ENCODE data around the gene NUAK1. TPM values are rescaled to one million over a fixed set of nuclear protein-coding genes. Genes with fewer than 3 reads are reported as not detected.

The NUAK1 gene
- polyA plus RNA-seq, 1 donor from 2014 or later, result 8.3 TPM

DNA sequence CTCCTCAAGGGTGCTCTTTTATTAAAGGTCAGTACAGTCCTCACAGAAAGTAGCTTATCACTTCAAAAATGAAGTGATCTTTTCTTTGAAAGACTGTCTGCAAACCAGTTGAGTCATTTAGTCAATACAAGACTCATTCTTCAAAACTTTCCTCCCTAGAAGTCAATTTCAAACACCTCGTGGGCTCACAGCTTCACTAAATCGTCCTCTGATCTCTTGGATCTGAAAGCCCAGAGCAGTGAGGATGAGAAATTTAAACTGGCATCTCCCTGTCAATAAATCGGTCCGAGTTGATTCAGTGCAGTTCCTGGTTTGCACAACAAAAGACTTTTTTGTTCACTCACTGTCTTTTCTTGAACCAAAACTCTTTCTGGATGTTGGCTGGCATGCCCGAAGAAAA is 44.5 kb downstream of the NUAK1 start:
- Histone ChIP-seq H3K9me3 (ENCODE audit: low read length) (no peaks in the 10 kb centered on the region), H4K20me1 (ENCODE audit: insufficient read depth) (no peaks in the 10 kb centered on the region), H3F3A (ENCODE audit: insufficient read depth, low read length, poor library complexity, severe bottlenecking) (no peaks in the 10 kb centered on the region), H3K79me2 (replicated peaks; ENCODE audit: insufficient read depth, low read length) (no peaks in the 10 kb centered on the region), H3K4me3 (ENCODE audit: low read length) (no peak overlapping the region), H3K9ac (ENCODE audit: low read length) (no peak overlapping the region), H3K36me3 (ENCODE audit: insufficient read depth, low read length) (no peaks in the 10 kb centered on the region), H3K9me2 (ENCODE audit: insufficient read depth, low read length) (no peaks in the 10 kb centered on the region), H3K27me3 (ENCODE audit: insufficient read depth, low read depth, low read length) (no peaks in the 10 kb centered on the region), H3K27ac (ENCODE audit: low read length) (no peak overlapping the region), H2AFZ (ENCODE audit: low read depth, low read length) (no peak overlapping the region), H3K4me2 (ENCODE audit: low read length) (no peak overlapping the region)
- no peak for TF ChIP-seq EP300 (conservative IDR thresholded peaks at IDR 0.05; ENCODE audit: poor library complexity, severe bottlenecking)
- no peak for TF ChIP-seq MXI1 (conservative IDR thresholded peaks at IDR 0.05; ENCODE audit: poor library complexity, severe bottlenecking)
- no peak for TF ChIP-seq EZH2 (IDR thresholded peaks at IDR 0.05; ENCODE audit: borderline replicate concordance, insufficient read depth, low read length, poor library complexity, severe bottlenecking)
- TF ChIP-seq, protein P1, sequence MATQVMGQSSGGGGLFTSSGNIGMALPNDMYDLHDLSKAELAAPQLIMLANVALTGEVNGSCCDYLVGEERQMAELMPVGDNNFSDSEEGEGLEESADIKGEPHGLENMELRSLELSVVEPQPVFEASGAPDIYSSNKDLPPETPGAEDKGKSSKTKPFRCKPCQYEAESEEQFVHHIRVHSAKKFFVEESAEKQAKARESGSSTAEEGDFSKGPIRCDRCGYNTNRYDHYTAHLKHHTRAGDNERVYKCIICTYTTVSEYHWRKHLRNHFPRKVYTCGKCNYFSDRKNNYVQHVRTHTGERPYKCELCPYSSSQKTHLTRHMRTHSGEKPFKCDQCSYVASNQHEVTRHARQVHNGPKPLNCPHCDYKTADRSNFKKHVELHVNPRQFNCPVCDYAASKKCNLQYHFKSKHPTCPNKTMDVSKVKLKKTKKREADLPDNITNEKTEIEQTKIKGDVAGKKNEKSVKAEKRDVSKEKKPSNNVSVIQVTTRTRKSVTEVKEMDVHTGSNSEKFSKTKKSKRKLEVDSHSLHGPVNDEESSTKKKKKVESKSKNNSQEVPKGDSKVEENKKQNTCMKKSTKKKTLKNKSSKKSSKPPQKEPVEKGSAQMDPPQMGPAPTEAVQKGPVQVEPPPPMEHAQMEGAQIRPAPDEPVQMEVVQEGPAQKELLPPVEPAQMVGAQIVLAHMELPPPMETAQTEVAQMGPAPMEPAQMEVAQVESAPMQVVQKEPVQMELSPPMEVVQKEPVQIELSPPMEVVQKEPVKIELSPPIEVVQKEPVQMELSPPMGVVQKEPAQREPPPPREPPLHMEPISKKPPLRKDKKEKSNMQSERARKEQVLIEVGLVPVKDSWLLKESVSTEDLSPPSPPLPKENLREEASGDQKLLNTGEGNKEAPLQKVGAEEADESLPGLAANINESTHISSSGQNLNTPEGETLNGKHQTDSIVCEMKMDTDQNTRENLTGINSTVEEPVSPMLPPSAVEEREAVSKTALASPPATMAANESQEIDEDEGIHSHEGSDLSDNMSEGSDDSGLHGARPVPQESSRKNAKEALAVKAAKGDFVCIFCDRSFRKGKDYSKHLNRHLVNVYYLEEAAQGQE (IDR thresholded peaks at IDR 0.05; ENCODE audit: borderline replicate concordance), result no peak
- no peak for TF ChIP-seq TAF1 (IDR thresholded peaks at IDR 0.05; ENCODE audit: low read depth)
- no peak for TF ChIP-seq RAD21 (conservative IDR thresholded peaks at IDR 0.05)
- no peak for TF ChIP-seq POLR2AphosphoS5 (IDR thresholded peaks at IDR 0.05)
- TF ChIP-seq SMC3 (conservative IDR thresholded peaks at IDR 0.05; ENCODE audit: poor library complexity), result no peak
- TF ChIP-seq, protein P2, sequence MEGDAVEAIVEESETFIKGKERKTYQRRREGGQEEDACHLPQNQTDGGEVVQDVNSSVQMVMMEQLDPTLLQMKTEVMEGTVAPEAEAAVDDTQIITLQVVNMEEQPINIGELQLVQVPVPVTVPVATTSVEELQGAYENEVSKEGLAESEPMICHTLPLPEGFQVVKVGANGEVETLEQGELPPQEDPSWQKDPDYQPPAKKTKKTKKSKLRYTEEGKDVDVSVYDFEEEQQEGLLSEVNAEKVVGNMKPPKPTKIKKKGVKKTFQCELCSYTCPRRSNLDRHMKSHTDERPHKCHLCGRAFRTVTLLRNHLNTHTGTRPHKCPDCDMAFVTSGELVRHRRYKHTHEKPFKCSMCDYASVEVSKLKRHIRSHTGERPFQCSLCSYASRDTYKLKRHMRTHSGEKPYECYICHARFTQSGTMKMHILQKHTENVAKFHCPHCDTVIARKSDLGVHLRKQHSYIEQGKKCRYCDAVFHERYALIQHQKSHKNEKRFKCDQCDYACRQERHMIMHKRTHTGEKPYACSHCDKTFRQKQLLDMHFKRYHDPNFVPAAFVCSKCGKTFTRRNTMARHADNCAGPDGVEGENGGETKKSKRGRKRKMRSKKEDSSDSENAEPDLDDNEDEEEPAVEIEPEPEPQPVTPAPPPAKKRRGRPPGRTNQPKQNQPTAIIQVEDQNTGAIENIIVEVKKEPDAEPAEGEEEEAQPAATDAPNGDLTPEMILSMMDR (IDR thresholded peaks at IDR 0.05; ENCODE audit: poor library complexity, severe bottlenecking), result no peak

DNA sequence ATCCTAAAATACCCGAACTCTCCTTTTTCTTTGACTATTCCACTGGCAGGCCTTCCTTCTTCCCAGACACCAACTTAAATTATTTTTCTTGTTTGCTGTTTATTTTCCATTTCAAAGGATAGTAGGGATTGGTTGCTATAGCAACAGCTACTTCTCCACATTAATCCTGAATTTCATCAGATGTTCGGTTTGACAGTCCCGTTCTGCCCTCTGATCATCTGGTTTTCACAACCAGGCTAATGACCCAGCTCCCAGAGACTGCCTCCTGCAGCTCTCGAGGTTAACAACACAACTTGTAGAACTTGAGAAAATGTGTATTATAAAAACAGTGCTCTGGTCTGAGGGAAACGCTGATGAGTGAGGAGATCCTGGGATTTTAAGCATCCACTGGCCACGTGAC is 45.5 kb downstream of the NUAK1 start:
- no peaks in the 10 kb centered on the region for H3F3A ChIP-seq (ENCODE audit: insufficient read depth, low read length, poor library complexity, severe bottlenecking)

More for the DNA sequence above, 45.5 kb downstream of the NUAK1 start:
- Histone ChIP-seq H2AFZ (ENCODE audit: low read depth, low read length) (no peak overlapping the region), H3K27me3 (ENCODE audit: insufficient read depth, low read depth, low read length) (no peaks in the 10 kb centered on the region), H3K9ac (ENCODE audit: low read length) (no peak overlapping the region), H3K9me3 (ENCODE audit: low read length) (no peaks in the 10 kb centered on the region), H3K9me2 (ENCODE audit: insufficient read depth, low read length) (no peaks in the 10 kb centered on the region), H3K4me3 (ENCODE audit: low read length) (no peak overlapping the region), H3K4me2 (ENCODE audit: low read length) (no peak overlapping the region), H4K20me1 (ENCODE audit: insufficient read depth) (no peaks in the 10 kb centered on the region), H3K79me2 (replicated peaks; ENCODE audit: insufficient read depth, low read length) (no peaks in the 10 kb centered on the region), H3K36me3 (ENCODE audit: insufficient read depth, low read length) (no peaks in the 10 kb centered on the region), H3K27ac (ENCODE audit: low read length) (no peak overlapping the region)
- TF ChIP-seq EP300 (conservative IDR thresholded peaks at IDR 0.05; ENCODE audit: poor library complexity, severe bottlenecking) (no peak), MXI1 (conservative IDR thresholded peaks at IDR 0.05; ENCODE audit: poor library complexity, severe bottlenecking) (no peak), SMC3 (conservative IDR thresholded peaks at IDR 0.05; ENCODE audit: poor library complexity) (no peak), TAF1 (IDR thresholded peaks at IDR 0.05; ENCODE audit: low read depth) (no peak)
- TF ChIP-seq, protein P2 (IDR thresholded peaks at IDR 0.05; ENCODE audit: poor library complexity, severe bottlenecking), result no peak
